DND-41 (cell line): Measurements from ENCODE around the gene DNAH3.

Experiments used
- CTCF ChIP-seq: IDR thresholded peaks from 2 replicates; pipeline ENCODE4 v1.5.1; 2012; ENCODE audit warnings: borderline replicate concordance, low read length, moderate library complexity, mild to moderate bottlenecking; ENCODE audit not compliant: poor library complexity, severe bottlenecking; ENCODE audit errors: extremely low read depth
- EZH2 ChIP-seq: IDR thresholded peaks from 3 replicates; pipeline ENCODE4 v1.6.1; 2012; ENCODE audit warnings: borderline replicate concordance, low read depth, mild to moderate bottlenecking, moderate library complexity, low read length, inconsistent platforms; ENCODE audit not compliant: severe bottlenecking

- TF ChIP-seq CTCF (no peak), EZH2 (no peak)
These were observed 75.4 kb downstream of the DNAH3 start for GRCh38 chr16:21075252-21075651.
